GM18520 (cell line): ENCODE measurements around the gene RNF180.
"Not testable (repeated sequence)": the region's sequence is repeated elsewhere in the genome, so short reads cannot be mapped to it uniquely, and the experiment has no call there.

Experiments used
- ATAC-seq: cut with Tn5 transposase; IDR thresholded peaks from one replicate; pipeline ENCODE4 v1.9.1; 2021; ENCODE audit not compliant: unreplicated experiment

Gene RNF180

GRCh38 chr5:64176301-64176700 is 10.7 kb downstream of the RNF180 start:
- no peak for ATAC-seq

- ATAC-seq: no peak
These were observed 15.2 kb downstream of the RNF180 start for GRCh38 chr5:64180661-64181343.

DNA sequence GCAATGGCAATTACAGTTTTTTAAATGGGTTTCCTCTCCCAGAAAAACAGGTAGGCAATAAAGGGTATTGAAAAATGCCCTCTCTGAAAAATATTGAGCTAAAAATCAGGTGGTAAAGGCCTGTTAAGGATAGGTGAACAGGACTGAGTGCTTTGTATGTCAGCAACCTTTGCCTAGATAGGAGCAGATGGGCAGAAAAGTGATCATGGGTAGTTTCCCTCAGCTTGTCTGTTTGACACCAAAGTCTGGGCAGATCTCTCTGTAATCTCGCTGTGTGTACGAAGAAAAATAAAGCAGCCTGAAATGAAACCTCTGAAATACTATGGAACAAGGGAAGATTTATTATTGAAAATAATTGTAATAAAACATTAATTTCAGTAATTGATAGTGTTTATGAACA is 15.8 kb downstream of the RNF180 start:
- ATAC-seq: no peak

- ATAC-seq: no peak
These were observed 18.3 kb downstream of the RNF180 start for GRCh38 chr5:64183956-64184355.

DNA sequence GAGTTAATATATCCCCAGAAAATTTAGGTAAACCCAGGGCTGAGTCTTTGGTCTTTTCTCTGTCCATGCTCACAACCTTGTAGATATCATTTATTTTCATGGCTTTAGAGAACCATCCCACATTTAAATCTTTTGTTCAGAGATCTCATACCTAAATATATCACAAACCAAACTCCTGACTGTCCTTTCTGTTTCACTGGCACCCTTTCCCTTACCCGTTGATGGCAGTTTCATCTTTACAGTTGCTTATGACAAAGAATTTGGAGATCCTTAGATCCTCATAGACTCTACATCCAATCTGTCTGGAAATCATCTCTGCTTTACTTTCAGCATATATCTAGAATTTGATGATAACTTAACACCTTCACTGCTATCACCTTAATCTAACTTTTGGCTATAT is 19.2 kb downstream of the RNF180 start:
- ATAC-seq: no peak

GRCh38 chr5:64188776-64189175 is 23.1 kb downstream of the RNF180 start:
- no peak for ATAC-seq

DNA sequence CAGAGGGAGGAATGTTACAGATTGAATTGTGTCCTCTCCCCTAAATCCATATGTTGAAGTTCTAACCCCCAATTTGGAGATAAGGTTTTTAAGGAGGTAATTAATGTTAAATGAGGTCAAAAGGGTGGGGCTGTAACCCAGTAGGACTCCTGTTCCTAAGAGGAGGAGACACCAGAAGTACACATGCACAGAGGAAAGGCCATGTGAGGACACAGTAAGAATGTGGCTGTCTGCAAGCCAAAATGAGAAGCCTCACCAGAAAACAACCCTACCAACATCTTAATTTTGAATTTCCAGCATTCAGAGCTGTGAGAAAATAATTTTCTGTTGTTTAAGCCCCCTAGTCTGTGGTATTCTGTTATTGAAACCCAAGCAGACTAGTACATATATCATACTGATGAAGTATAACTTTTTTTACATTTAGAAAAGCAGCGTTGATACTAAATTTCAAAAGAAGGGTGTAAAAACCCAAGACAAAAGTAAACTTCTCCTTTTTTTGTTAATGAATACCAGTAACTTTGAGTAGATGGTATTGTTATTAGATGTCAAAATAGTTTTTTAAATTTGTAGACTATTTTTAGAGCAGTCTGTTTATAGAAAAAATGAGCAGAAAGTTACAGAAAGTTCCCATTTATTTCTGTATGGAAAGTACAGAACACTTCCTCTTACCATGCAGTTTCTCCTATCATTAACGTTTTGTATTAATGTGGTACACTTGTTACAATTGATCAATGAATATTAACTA is 25.1 kb downstream of the RNF180 start:
- no peak for ATAC-seq

DNA sequence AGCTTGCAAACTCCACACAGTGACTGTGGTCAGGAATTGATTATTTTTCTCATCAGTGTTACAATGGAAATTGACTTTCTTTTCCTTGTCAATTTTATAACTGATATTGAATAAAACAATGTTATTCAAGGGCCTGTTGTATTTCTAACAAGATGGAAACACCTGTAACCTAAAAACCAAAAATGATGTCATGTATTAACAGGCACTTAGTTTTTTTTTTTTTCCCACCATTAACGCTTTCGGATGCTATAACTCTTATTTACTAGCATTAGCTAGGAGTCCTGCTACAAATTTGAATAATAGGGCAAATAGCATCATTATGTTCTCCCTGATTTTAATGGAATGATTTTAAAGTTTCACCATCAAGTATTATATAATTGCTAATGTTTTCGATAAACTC is 30.3 kb downstream of the RNF180 start:
- no peak for ATAC-seq

DNA sequence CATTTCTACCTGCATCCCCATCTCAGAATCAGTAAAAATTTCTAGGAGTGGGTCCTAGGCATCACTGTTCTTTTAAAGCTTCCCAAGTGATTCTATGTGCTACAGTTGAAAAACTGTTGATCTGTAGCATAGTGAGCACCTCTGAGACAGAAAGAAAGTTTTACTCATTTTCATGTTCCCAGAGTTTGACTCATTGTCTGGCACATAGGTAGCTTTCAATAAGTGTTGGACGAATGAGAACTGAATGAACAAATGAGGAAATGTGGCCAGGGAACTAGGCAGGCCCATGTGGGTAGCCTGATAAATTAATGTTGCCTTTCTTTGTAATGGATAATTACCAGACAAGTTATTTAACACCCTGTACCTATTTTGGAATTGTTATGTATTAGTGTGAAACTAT is 33.8 kb downstream of the RNF180 start:
- no peak for ATAC-seq

DNA sequence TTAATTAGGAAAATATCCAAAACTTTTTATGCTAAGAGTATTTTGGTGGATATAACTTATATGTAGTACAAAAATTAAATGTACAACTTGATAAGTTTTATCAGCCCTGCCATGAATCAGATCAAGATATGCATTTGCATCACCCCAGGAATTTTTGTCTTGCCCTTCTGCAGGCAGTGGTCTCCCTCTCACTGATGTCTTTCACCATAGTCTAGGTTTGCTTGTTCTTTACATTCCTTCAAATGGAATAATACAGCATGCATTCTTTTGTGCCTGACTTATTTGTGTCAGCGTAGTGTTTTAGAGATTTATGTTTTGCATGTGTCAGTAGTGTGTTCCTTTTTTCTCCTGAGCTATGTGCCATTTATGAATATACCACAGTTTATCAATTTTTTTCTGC is 36.4 kb downstream of the RNF180 start:
- ATAC-seq: no peak

- no peak for ATAC-seq
These were observed 41.0 kb downstream of the RNF180 start for GRCh38 chr5:64206653-64207052.

GRCh38 chr5:64207978-64208377 is 42.3 kb downstream of the RNF180 start:
- no peak for ATAC-seq

DNA sequence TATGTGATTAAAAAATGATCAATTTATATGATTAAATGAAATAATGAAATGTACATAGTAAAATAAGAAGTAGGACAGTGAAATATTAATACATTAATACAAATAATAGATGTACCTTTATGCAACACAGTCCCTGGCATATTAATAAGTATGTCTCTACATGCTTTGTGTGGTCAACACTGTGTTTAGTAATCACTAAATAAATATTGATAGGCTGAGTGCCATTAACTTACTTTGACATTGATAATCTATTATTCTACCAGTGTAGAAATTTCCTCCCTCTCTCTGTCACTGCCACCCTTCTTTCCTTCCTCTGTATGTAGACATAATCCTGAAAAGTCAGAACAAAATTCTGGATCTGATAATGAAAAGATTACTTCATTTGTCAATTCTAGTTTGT is 43.7 kb downstream of the RNF180 start:
- ATAC-seq: no peak

GRCh38 chr5:64210866-64211265 is 45.2 kb downstream of the RNF180 start:
- ATAC-seq: no peak

GRCh38 chr5:64213011-64213410 is 47.4 kb downstream of the RNF180 start:
- ATAC-seq: no peak

DNA sequence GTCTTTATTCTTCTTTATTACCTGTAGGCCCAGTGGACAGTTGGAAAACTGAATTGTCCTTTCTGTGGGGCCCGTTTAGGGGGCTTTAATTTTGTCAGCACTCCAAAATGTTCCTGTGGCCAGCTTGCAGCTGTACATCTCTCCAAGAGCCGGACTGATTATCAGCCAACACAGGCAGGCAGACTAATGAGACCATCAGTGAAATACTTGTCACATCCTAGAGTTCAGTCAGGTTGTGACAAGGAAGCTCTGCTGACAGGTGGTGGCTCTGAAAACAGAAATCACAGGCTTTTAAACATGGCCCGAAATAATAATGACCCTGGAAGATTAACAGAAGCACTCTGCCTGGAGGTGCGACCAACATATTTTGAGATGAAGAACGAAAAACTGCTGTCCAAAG is 47.9 kb downstream of the RNF180 start:
- ATAC-seq: no peak

GRCh38 chr5:64214132-64214531 is 48.5 kb downstream of the RNF180 start:
- no peak for ATAC-seq

DNA sequence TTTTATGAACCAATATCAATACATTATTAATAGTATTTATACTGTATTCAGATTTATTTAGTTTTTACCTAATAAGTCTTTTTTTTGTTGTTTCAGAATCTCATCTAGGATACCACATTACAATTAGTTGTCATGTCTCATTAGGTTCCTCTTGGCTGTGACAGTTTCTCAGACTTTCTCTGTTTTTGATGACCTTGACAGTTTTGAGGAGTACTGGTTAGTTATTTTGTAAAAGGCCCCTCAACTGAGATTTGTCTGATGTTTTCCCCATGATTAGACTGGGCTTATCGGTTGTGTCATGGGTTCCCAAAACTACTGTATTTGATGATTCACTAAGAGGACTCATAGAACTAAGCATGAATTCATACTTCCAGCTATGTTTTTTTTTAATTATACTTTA is 56.3 kb downstream of the RNF180 start:
- no peak for ATAC-seq

DNA sequence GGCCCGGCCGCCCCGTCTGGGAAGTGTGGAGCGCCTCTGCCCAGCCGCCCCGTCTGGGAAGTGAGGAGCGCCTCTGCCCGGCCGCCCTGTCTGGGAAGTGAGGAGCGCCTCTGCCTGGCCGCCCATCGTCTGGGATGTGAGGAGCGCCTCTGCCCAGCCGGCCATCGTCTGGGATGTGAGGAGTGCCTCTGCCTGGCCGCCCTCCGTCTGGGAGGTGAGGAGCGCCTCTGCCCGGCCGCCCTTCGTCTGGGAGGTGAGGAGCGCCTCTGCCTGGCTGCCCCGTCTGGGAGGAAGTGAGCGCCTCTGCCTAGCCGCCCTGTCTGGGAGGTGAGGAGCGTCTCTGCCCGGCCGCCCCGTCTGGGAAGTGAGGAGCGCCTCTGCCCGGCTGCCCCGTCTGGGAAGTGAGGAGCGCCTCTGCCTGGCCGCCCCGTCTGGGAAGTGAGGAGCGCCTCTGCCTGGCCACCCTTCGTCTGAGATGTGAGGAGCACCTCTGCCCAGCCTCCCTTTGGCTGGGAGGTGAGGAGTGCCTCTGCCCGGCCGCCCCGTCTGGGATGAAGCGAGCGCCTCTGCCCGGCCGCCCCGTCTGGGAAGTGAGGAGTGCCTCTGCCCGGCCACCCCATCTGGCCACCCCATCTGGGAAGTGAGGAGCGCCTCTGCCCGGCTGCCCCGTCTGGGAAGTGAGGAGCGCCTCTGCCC is 59.8 kb downstream of the RNF180 start:
- not testable (repeated sequence) for ATAC-seq

GRCh38 chr5:64227131-64227537 is 61.5 kb downstream of the RNF180 start:
- not testable (repeated sequence) for ATAC-seq

DNA sequence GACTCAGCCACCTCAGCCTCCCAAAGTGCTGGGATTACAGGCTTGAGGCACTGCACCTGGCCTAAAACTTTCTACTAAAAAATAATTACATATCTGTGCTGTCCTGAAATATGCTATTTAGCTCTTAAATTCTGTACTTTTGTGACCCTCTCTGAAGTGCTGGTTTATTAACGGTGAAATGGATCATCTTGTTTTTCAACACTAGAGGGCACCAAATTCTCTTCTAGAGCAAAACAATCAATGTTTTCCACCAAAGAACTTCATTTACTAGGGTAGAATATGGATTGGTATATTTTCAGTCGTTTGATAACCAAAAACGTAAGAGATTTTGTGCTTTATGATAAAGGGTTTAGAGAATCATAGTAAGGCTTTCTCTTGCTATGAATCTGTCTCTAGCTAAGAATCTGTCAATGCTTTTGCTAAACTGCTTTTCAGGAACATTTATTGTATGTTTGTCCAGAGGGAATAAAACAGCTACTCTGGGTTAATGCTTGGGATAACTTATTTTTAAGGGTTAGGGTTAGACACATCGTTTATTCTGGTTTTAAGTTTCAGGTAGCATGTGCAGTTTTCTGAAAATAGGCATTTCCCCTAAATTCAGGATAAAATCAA is 63.6 kb downstream of the RNF180 start:
- ATAC-seq: no peak

DNA sequence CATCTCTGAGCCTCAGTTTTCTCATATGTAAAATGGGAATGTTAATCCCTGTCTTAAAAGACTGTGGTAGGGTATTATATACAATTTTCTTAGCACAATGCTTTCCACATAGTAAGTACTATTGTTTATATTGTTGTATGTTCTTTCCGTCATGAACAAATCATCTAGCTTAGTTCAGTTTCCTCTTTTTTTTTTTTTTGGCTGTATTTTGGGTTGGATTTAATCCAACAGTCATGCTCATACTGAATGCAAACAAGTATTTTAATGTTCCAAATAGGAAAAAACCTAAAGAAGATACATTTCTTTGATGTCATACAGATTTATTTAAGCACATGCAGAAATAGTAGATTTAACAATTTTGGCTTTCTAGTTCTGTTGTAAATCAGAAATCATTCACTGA is 95.1 kb downstream of the RNF180 start:
- no peak for ATAC-seq
